Measurements from ENCODE around the gene ETV1.

GRCh38 chr7:13908667-13909397 is 80.6 kb downstream of the ETV1 start:
- TF ChIP-seq ATF3 (IDR thresholded peaks at IDR 0.05): no peak
- no peak for TF ChIP-seq REST (IDR thresholded peaks at IDR 0.05; ENCODE audit: low read depth)
- TF ChIP-seq CTCF (IDR thresholded peaks at IDR 0.05 in 2 of 3, conservative IDR thresholded peaks at IDR 0.05 in 1 of 3; ENCODE audit: borderline replicate concordance in 1 of 3, insufficient read depth in 1 of 3, low read depth in 2 of 3, low read length in 2 of 3): no peak
- TF ChIP-seq YY1 (IDR thresholded peaks at IDR 0.05; ENCODE audit: extremely low read depth, insufficient replicate concordance, low read depth, low read length): no peak
- no peak for TF ChIP-seq POLR2AphosphoS5 (IDR thresholded peaks at IDR 0.05; ENCODE audit: low read depth, low read length)
- TF ChIP-seq EZH2 (IDR thresholded peaks at IDR 0.05): no peak
- TF ChIP-seq MAX (IDR thresholded peaks at IDR 0.05): peak; percentile 27
- 0 out of 2 replicates have a peak, but pooled peaks have one; percentile 19 for TF ChIP-seq CBX3 (IDR thresholded peaks at IDR 0.05; ENCODE audit: low read depth)
- TF ChIP-seq POLR2A (IDR thresholded peaks at IDR 0.05; ENCODE audit: borderline replicate concordance, extremely low read depth, insufficient read depth, insufficient read length): no peak
- TF ChIP-seq RAD21 (IDR thresholded peaks at IDR 0.05; ENCODE audit: low read depth): 0 out of 2 replicates have a peak, but pooled peaks have one; percentile 2
- TF ChIP-seq CEBPB (IDR thresholded peaks at IDR 0.05; ENCODE audit: low read depth): peak; percentile 94
- no peak for TF ChIP-seq ZNF274 (IDR thresholded peaks at IDR 0.05; ENCODE audit: low read depth, low read length)
- TF ChIP-seq EZH2phosphoT487 (IDR thresholded peaks at IDR 0.05; ENCODE audit: borderline replicate concordance): no peak
- no peak for TF ChIP-seq ZBTB33 (IDR thresholded peaks at IDR 0.05; ENCODE audit: extremely low read depth, insufficient replicate concordance, low read length)
